Measurements from ENCODE around the gene MRPL39.

GRCh38 chr21:25640943-25641292, 33.6 kb upstream of the MRPL39 start:
- TF ChIP-seq, protein P1, sequence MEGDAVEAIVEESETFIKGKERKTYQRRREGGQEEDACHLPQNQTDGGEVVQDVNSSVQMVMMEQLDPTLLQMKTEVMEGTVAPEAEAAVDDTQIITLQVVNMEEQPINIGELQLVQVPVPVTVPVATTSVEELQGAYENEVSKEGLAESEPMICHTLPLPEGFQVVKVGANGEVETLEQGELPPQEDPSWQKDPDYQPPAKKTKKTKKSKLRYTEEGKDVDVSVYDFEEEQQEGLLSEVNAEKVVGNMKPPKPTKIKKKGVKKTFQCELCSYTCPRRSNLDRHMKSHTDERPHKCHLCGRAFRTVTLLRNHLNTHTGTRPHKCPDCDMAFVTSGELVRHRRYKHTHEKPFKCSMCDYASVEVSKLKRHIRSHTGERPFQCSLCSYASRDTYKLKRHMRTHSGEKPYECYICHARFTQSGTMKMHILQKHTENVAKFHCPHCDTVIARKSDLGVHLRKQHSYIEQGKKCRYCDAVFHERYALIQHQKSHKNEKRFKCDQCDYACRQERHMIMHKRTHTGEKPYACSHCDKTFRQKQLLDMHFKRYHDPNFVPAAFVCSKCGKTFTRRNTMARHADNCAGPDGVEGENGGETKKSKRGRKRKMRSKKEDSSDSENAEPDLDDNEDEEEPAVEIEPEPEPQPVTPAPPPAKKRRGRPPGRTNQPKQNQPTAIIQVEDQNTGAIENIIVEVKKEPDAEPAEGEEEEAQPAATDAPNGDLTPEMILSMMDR (IDR thresholded peaks at IDR 0.05) = no peak
- no peak for TF ChIP-seq POLR2A (IDR thresholded peaks at IDR 0.05)
